A673 (cell line): ENCODE measurements around the gene CASP1. TPM values are rescaled to one million over a fixed set of nuclear protein-coding genes. Genes with fewer than 3 reads are reported as not detected.
"Not testable (repeated sequence)": the region's sequence is repeated elsewhere in the genome, so short reads cannot be mapped to it uniquely, and the experiment has no call there.

ENCODE experiments used
- BruUV-seq: library from RNA; stranded (reverse); fragments of 400-500 nt; replicated peaks from 2 replicates; lab custom pipeline; 2021; lab: Mats Ljungman, UMichigan
- CTCF ChIA-PET: fragments of 300-600 bp; sonication (Branson Sonifier 250); formaldehyde crosslinking; loops from one replicate; lab custom pipeline; 2022; ENCODE audit warnings: antibody characterized with exemption; lab: Charles Lee
- POLR2A ChIA-PET: fragments of 300-600 bp; sonication (Branson Sonifier 250); formaldehyde crosslinking; loops from one replicate; lab custom pipeline; 2022; ENCODE audit warnings: antibody characterized with exemption; ENCODE audit not compliant: low non-redundant PET; lab: Charles Lee
- DNase-seq: peaks from one replicate; pipeline ENCODE4 v3.0.0-alpha.2; 2015; ENCODE audit warnings: low spot score
- H3K27ac ChIP-seq: fragments of 200-600 bp; sonication (generic); 2 replicates; pipeline ENCODE4 v1.5.1; 2016; ENCODE audit warnings: mixed run types, low read depth, mild to moderate bottlenecking, mixed read lengths, antibody characterized with exemption, low read length; ENCODE audit not compliant: poor library complexity, severe bottlenecking
- H3K27me3 ChIP-seq: fragments of 200-600 bp; sonication (generic); replicated peaks from 2 replicates; pipeline ENCODE4 v1.6.1; 2017; ENCODE audit warnings: mixed run types, low read depth, mild to moderate bottlenecking, mixed read lengths, antibody characterized with exemption, low read length; ENCODE audit not compliant: insufficient read depth, poor library complexity
- H3K36me3 ChIP-seq: fragments of 200-600 bp; sonication (generic); 2 replicates; pipeline ENCODE4 v1.6.1; 2016; ENCODE audit warnings: mixed run types, mild to moderate bottlenecking, mixed read lengths, antibody characterized with exemption, low read length; ENCODE audit not compliant: insufficient read depth, poor library complexity, severe bottlenecking
- H3K4me1 ChIP-seq: fragments of 200-600 bp; sonication (generic); 2 replicates; pipeline ENCODE4 v1.6.1; 2017; ENCODE audit warnings: mixed run types, mild to moderate bottlenecking, mixed read lengths, antibody characterized with exemption, low read length; ENCODE audit not compliant: insufficient read depth, poor library complexity, severe bottlenecking
- H3K4me3 ChIP-seq: fragments of 200-600 bp; sonication (generic); 2 replicates; pipeline ENCODE4 v1.5.1; 2016; ENCODE audit warnings: low read depth, mixed run types, mild to moderate bottlenecking, mixed read lengths, low read length; ENCODE audit not compliant: poor library complexity, severe bottlenecking
- H3K9me3 ChIP-seq: fragments of 200-600 bp; sonication (generic); 2 replicates; pipeline ENCODE4 v1.6.1; 2016; ENCODE audit warnings: mixed run types, low read depth, mild to moderate bottlenecking, mixed read lengths, antibody characterized with exemption, low read length; ENCODE audit not compliant: poor library complexity, severe bottlenecking
- EZH2 ChIP-seq: fragments of 200-600 bp; sonication (generic); IDR thresholded peaks from 2 replicates; pipeline ENCODE4 v1.6.1; 2017; ENCODE audit warnings: borderline replicate concordance, low read depth, mild to moderate bottlenecking, mixed read lengths, antibody characterized with exemption, low read length; ENCODE audit not compliant: poor library complexity, severe bottlenecking
- intact Hi-C: fragments of 100-400 bp; cut with micrococcal nuclease; formaldehyde crosslinking; loops from one replicate; pipeline ENCODE4 v1.10.0; 2022; ENCODE audit not compliant: unreplicated experiment
- total RNA-seq: library from RNA; stranded (reverse); gene quantifications from 2 replicates; pipeline ENCODE4 v1.2.3, GENCODE V29; 2021
- TF ChIP-seq, protein P1 (sequence below): fragments of 300-800, 200-600 bp; sonication (generic); conservative IDR thresholded peaks from 2 replicates; pipeline ENCODE4 v1.5.1; 2017; ENCODE audit warnings: low read depth, mild to moderate bottlenecking, antibody characterized with exemption, low read length, moderate library complexity, mixed read lengths

The CASP1 gene
- total RNA-seq, 1 experiment from 2014 or later, result 9.3 TPM

DNA sequence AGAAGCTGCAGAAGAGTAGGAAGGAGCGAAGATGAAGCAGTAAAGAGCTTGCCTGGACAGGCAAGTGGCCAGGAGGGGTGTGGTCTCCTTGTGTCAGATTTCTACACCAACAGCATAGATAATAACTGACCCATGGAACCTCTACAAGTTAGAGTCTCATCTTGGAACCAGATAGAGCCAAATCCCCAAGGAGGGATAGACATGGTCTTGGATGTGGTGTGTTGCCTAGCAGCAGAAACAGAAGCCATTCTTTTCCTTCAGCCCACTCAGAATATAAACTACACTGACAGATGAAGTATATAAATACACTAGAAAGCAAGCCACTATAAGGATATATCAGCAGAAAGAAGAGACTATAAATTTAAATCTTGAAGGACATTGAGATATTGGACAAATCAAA, 14.5 kb upstream of the CASP1 start:
- Histone ChIP-seq H3K4me3 (no peak overlapping the region), H3K27me3 (no peaks in the 10 kb centered on the region), H3K9me3 (no peaks in the 10 kb centered on the region), H3K27ac (no peak overlapping the region), H3K4me1 (peaks cover 7% of the 10 kb centered on the region), H3K36me3 (no peaks in the 10 kb centered on the region)
- TF ChIP-seq EZH2, result no peak
- TF ChIP-seq, protein P1, sequence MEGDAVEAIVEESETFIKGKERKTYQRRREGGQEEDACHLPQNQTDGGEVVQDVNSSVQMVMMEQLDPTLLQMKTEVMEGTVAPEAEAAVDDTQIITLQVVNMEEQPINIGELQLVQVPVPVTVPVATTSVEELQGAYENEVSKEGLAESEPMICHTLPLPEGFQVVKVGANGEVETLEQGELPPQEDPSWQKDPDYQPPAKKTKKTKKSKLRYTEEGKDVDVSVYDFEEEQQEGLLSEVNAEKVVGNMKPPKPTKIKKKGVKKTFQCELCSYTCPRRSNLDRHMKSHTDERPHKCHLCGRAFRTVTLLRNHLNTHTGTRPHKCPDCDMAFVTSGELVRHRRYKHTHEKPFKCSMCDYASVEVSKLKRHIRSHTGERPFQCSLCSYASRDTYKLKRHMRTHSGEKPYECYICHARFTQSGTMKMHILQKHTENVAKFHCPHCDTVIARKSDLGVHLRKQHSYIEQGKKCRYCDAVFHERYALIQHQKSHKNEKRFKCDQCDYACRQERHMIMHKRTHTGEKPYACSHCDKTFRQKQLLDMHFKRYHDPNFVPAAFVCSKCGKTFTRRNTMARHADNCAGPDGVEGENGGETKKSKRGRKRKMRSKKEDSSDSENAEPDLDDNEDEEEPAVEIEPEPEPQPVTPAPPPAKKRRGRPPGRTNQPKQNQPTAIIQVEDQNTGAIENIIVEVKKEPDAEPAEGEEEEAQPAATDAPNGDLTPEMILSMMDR, result no peak
- intact Hi-C loops, result no loop called here
- DNase-seq, result no peak
- no TSS peak for BruUV-seq
- CTCF ChIA-PET, result no interaction called here
- POLR2A ChIA-PET, result no interaction called here

DNA sequence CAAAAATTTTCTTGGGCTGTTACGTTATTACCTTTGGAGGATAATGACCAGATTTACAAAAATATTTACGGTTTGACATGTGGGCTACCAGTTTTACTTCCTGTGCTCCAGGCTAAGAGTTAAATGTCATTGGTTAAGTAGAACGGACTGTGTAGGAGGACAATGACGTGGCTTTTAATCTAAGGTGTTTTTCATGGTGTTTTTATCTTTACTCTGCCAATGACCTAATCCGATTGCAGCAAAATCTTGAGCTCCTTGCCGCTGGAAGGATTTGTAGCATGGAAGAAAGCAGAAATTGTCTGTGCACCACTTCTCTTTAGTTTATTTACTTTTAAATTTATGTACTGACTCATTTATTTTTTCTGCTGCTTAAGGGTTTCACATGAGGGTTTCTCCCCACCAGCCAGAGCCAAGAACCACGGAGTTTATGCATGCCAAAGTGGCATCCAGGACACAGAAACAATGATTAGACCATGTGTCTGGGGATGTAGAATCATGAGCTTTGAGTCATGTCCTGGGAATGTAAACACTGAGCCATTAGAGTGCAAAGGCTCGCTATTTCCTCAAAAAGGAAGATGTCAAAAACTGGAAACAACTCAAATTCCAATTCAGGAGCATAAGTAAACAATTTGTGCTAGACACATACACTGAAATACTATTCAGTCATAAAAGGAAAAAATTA, 12.1 kb upstream of the CASP1 start:
- no peak for TF ChIP-seq EZH2
- TF ChIP-seq, protein P1, result no peak
- CTCF ChIA-PET, result no interaction called here
- DNase-seq, result peak; percentile 49
- Histone ChIP-seq H3K27me3 (no peaks in the 10 kb centered on the region), H3K27ac (no peak overlapping the region), H3K36me3 (no peaks in the 10 kb centered on the region), H3K4me3 (no peak overlapping the region), H3K4me1 (peaks cover 15% of the 10 kb centered on the region), H3K9me3 (no peaks in the 10 kb centered on the region)
- POLR2A ChIA-PET, result no interaction called here
- no TSS peak for BruUV-seq
- intact Hi-C loops, result no loop called here

DNA sequence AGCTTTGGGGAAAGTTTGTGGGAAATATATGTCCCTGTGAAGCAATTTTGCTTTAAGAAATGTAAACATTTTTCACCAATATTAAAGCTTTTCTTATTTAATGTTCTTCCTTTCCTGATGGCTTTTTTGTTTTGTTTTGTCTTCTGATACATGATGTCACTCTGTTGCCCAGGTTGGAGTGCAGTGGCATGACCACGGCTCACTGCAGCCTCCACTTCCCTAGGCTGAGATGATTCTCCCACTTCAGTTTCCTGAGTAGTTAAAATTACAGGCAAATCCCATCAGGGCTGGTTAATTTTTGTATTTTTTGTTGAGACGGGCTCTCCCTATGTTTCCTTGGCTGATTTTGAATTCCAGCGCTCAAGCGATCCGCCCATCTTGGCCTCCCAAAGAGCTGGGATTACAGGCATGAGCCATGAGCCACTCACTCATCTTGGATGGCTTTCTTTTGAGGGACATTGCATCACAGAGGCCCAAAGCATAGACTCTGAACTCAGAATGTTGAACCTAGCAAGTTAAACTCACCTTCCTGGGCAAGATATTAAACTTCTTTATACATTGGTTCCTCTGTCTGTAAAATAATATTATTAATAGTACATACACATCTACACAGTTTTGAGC, 10.8 kb upstream of the CASP1 start:
- Histone ChIP-seq H3K36me3 (no peaks in the 10 kb centered on the region), H3K4me1 (peaks cover 15% of the 10 kb centered on the region), H3K9me3 (no peaks in the 10 kb centered on the region), H3K4me3 (peak overlapping the region; percentile 32), H3K27me3 (no peaks in the 10 kb centered on the region), H3K27ac (peak overlapping the region; percentile 20)
- BruUV-seq, result no TSS peak
- ChIA-PET CTCF (no interaction called here), POLR2A (no interaction called here)
- TF ChIP-seq, protein P1, result no peak
- TF ChIP-seq EZH2, result no peak
- intact Hi-C loops, result no loop called here
- no peak for DNase-seq

DNA sequence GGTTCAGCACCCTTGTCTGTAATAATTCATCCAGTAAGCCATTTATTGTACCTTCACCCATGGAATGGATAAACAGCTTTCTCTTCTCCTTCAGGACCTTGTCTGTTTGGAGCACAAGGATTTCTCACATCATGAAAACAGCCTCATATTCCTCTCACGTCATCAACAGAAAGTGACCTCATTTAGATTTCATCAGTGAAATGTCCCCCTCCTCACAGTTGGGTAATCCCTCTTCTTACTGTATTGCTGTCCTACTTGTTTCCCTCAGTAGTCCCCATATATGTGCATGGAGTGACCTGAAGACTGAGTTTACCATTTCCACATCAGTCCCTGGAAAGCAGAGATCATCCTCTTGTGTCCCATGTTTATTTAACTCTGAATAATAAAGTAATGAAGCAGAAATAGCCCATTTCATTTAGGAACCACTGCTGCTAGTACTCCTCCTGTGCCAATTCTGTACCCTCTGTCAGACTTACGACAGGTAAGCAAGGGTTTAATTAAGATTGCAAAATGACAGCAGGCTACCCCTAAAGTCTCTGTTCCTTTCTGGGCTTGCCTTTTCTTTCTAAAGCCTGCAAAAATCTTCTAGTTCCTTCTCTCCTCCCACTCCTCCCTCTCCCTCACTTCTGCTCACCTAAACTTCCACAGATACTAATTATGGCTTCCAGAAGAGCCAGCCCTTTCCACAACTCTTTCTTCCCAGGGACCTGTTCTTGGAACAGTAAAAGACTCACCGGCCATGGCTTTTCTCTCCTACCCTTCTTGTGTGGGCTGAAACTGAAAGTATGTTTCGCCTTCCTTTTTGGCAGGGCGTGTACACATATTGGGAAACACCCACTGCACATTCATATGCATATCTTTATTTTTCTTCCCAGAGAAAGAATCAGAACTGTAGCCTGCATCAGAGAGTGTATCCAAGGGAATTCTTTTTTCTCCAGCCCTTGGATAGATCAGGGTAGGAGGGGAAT, 9.9 kb upstream of the CASP1 start, which contains the start of gene CARD16:
CARD16 (minus strand) TSS at position 779 of the 968 bp plus-strand sequence; CDS start at position 741, 38 bp downstream.
- H3K27me3 ChIP-seq, H3K9me3 ChIP-seq, POLR2A ChIA-PET, intact Hi-C loops, CTCF ChIA-PET, H3K36me3 ChIP-seq: not testable (repeated sequence)
- Histone ChIP-seq H3K4me1 (peaks cover 15% of the 10 kb centered on the region), H3K4me3 (peak within 1 kb of the TSS; percentile 32), H3K27ac (peak within 1 kb of the TSS; percentile 20)
- TSS peak; percentile 50 for BruUV-seq
- peak; percentile 66 for DNase-seq
